Mesothelial cell of epicardium (in vitro differentiated cells): Measurements from ENCODE around the gene FSHR. TPM values are rescaled to one million over a fixed set of nuclear protein-coding genes. Genes with fewer than 3 reads are reported as not detected.

Source experiments
- DNase-seq, 2 experiments: peaks; one replicate each; pipeline ENCODE4 v3.0.0; 2021; ENCODE audit warnings: low spot score in 2 of 2; ENCODE audit not compliant: unreplicated experiment in 2 of 2
- H3K27ac Mint-ChIP-seq: 2 replicates; pipeline ENCODE4 v1.8.0; 2021; ENCODE audit warnings: mixed read lengths
- H3K27me3 Mint-ChIP-seq: 2 replicates; pipeline ENCODE4 v1.8.0; 2021; ENCODE audit warnings: low read depth, mixed read lengths
- H3K36me3 Mint-ChIP-seq: 2 replicates; pipeline ENCODE4 v1.8.0; 2021; ENCODE audit warnings: mixed read lengths
- H3K4me1 Mint-ChIP-seq: 2 replicates; pipeline ENCODE4 v1.8.0; 2021; ENCODE audit warnings: mixed read lengths
- H3K4me3 Mint-ChIP-seq: 2 replicates; pipeline ENCODE4 v1.8.0; 2021; ENCODE audit warnings: mild to moderate bottlenecking, moderate library complexity, mixed read lengths
- H3K9me3 Mint-ChIP-seq: 2 replicates; pipeline ENCODE4 v1.8.0; 2021; ENCODE audit warnings: mixed read lengths
- CTCF ChIP-seq: fragments of 200-600 bp; sonication (generic); IDR thresholded peaks from one replicate; pipeline ENCODE4 v1.5.0; 2021; ENCODE audit warnings: antibody characterized with exemption; ENCODE audit not compliant: unreplicated experiment
- total RNA-seq: library from RNA; stranded (reverse); gene quantifications from 3 replicates; pipeline ENCODE4 v1.2.1, GENCODE V29; 2021

The FSHR gene
- total RNA-seq, 1 donor from 2014 or later: not detected

- Mint-ChIP-seq H3K9me3 (no peaks in the 10 kb centered on the region), H3K4me1 (no peaks in the 10 kb centered on the region), H3K27ac (no peak overlapping the region), H3K36me3 (no peaks in the 10 kb centered on the region), H3K27me3 (peaks cover 11% of the 10 kb centered on the region), H3K4me3 (no peak overlapping the region)
- no peak for DNase-seq
- no peak for TF ChIP-seq CTCF
These were observed 7.9 kb downstream of the FSHR start for GRCh38 chr2:49146401-49146800.

GRCh38 chr2:49131801-49132200 lies 22.5 kb downstream of the FSHR start:
- no peak for DNase-seq
- Mint-ChIP-seq H3K4me3 (no peak overlapping the region), H3K9me3 (peaks cover 25% of the 10 kb centered on the region), H3K4me1 (no peaks in the 10 kb centered on the region), H3K27me3 (peaks cover 2% of the 10 kb centered on the region), H3K36me3 (no peaks in the 10 kb centered on the region), H3K27ac (no peak overlapping the region)
- TF ChIP-seq CTCF: no peak

- no peak overlapping the region for H3K27ac Mint-ChIP-seq
- no peak for TF ChIP-seq CTCF
- H3K4me3 Mint-ChIP-seq: no peak overlapping the region
- no peak for DNase-seq
- H3K9me3 Mint-ChIP-seq: peaks cover 25% of the 10 kb centered on the region
- H3K4me1 Mint-ChIP-seq: no peaks in the 10 kb centered on the region
- H3K36me3 Mint-ChIP-seq: no peaks in the 10 kb centered on the region
- peaks cover 4% of the 10 kb centered on the region for H3K27me3 Mint-ChIP-seq
These were observed 25.3 kb downstream of the FSHR start for GRCh38 chr2:49129034-49129433.

GRCh38 chr2:49123600-49123999 lies 30.7 kb downstream of the FSHR start:
- Mint-ChIP-seq H3K9me3 (no peaks in the 10 kb centered on the region), H3K27ac (no peak overlapping the region), H3K27me3 (peaks cover 13% of the 10 kb centered on the region), H3K4me1 (no peaks in the 10 kb centered on the region), H3K36me3 (no peaks in the 10 kb centered on the region), H3K4me3 (no peak overlapping the region)
- DNase-seq: no peak
- no peak for TF ChIP-seq CTCF

- H3K9me3 Mint-ChIP-seq: no peaks in the 10 kb centered on the region
- peaks cover 13% of the 10 kb centered on the region for H3K27me3 Mint-ChIP-seq
- H3K4me3 Mint-ChIP-seq: no peak overlapping the region
- TF ChIP-seq CTCF: no peak
- H3K27ac Mint-ChIP-seq: no peak overlapping the region
- no peak for DNase-seq
- H3K4me1 Mint-ChIP-seq: no peaks in the 10 kb centered on the region
- H3K36me3 Mint-ChIP-seq: no peaks in the 10 kb centered on the region
These were observed 32.2 kb downstream of the FSHR start for GRCh38 chr2:49122107-49122506.

GRCh38 chr2:49113046-49113445 lies 41.3 kb downstream of the FSHR start:
- TF ChIP-seq CTCF: no peak
- H3K36me3 Mint-ChIP-seq: no peaks in the 10 kb centered on the region
- H3K27me3 Mint-ChIP-seq: peaks cover 36% of the 10 kb centered on the region
- no peak overlapping the region for H3K27ac Mint-ChIP-seq
- no peak overlapping the region for H3K4me3 Mint-ChIP-seq
- H3K4me1 Mint-ChIP-seq: no peaks in the 10 kb centered on the region
- DNase-seq: no peak
- H3K9me3 Mint-ChIP-seq: no peaks in the 10 kb centered on the region
